SK-N-SH treated with all-trans-retinoic acid at 6 μM for 48 hours (cell line): ENCODE data around the gene C12orf75.

Experiments used
- ARNTL ChIP-seq: fragments of 450-650 bp; formaldehyde crosslinking; IDR thresholded peaks from 2 replicates; pipeline ENCODE4 v1.5.0; 2020; ENCODE audit warnings: low read depth, mild to moderate bottlenecking, moderate library complexity, borderline replicate concordance
- POU6F1 ChIP-seq: fragments of 250-450 bp; sonication (Bioruptor Pico); IDR thresholded peaks from 2 replicates; pipeline ENCODE4 v1.8.0; 2021; ENCODE audit warnings: low read depth, mild to moderate bottlenecking, moderate library complexity, borderline replicate concordance
- PPARA ChIP-seq: fragments of 250-450 bp; sonication (Bioruptor Pico); IDR thresholded peaks from 2 replicates; pipeline ENCODE4 v1.5.0; 2020; ENCODE audit warnings: mild to moderate bottlenecking, borderline replicate concordance
- RARB ChIP-seq: fragments of 250-450 bp; sonication (Bioruptor Pico); IDR thresholded peaks from 2 replicates; pipeline ENCODE4 v1.8.0; 2021; ENCODE audit warnings: mild to moderate bottlenecking, moderate library complexity
- SNAI2 ChIP-seq: fragments of 250-450 bp; sonication (Bioruptor Pico); IDR thresholded peaks from 2 replicates; pipeline ENCODE4 v1.5.0; 2020; ENCODE audit warnings: mild to moderate bottlenecking, moderate library complexity
- TSHZ2 ChIP-seq: fragments of 250-450 bp; sonication (Bioruptor Pico); IDR thresholded peaks from 2 replicates; pipeline ENCODE4 v1.5.0; 2020; ENCODE audit warnings: mild to moderate bottlenecking, moderate library complexity
- ZC3H10 ChIP-seq: fragments of 250-450 bp; sonication (Bioruptor Pico); IDR thresholded peaks from 2 replicates; pipeline ENCODE4 v1.5.1; 2021; ENCODE audit warnings: mild to moderate bottlenecking, moderate library complexity
- ZFP3 ChIP-seq: fragments of 250-450 bp; sonication (Bioruptor Pico); IDR thresholded peaks from 2 replicates; pipeline ENCODE4 v1.5.0; 2020; ENCODE audit warnings: mild to moderate bottlenecking, moderate library complexity
- ZFP30 ChIP-seq: fragments of 450-650 bp; formaldehyde crosslinking; IDR thresholded peaks from 2 replicates; pipeline ENCODE4 v1.5.0; 2022; ENCODE audit warnings: mild to moderate bottlenecking, moderate library complexity

- TF ChIP-seq TSHZ2 (CRISPR knock-in tag) (no peak), ARNTL (no peak), POU6F1 (CRISPR knock-in tag) (no peak), ZC3H10 (no peak), ZFP30 (CRISPR knock-in tag) (no peak), PPARA (no peak), SNAI2 (CRISPR knock-in tag) (no peak), RARB (CRISPR knock-in tag) (no peak), ZFP3 (no peak)
Observed at GRCh38 chr12:105417732-105418131, 87.2 kb downstream of the C12orf75 start.
